ENCODE results near the gene SNX10.

SNX10 gene

GRCh38 chr7:26361637-26362036 lies 70.0 kb downstream of the SNX10 start:
- no peaks in the 10 kb centered on the region for H3K27me3 ChIP-seq (ENCODE audit: insufficient read depth, low read length)

GRCh38 chr7:26363465-26363864 lies 71.8 kb downstream of the SNX10 start:
- no peaks in the 10 kb centered on the region for H3K79me2 ChIP-seq (ENCODE audit: control insufficient read depth, insufficient read depth, low read length, poor library complexity)
- no peak overlapping the region for H4K8ac ChIP-seq (ENCODE audit: low read depth, low read length)
- no peak overlapping the region for H3K4me3 ChIP-seq (ENCODE audit: low read depth, low read length)
- H3K27me3 ChIP-seq (ENCODE audit: insufficient read depth, low read length), result no peaks in the 10 kb centered on the region
- no peak overlapping the region for H3K23ac ChIP-seq (ENCODE audit: low read length)
- no peak for DNase-seq
- no peaks in the 10 kb centered on the region for H3K79me1 ChIP-seq (ENCODE audit: low read length)
- no peak overlapping the region for H3K4me2 ChIP-seq (ENCODE audit: low read length)
- H2BK120ac ChIP-seq (ENCODE audit: insufficient read depth, low read length, poor library complexity), result no peak overlapping the region
- no peak overlapping the region for H4K12ac ChIP-seq (ENCODE audit: low read depth, low read length)
- no peaks in the 10 kb centered on the region for H3K36me3 ChIP-seq (ENCODE audit: control insufficient read depth in 1 of 2, insufficient read depth in 2 of 2, low read length in 2 of 2)
- WGBS (ENCODE audit: extremely low coverage, insufficient coverage, insufficient read length), result no CpG with 5 or more reads among the region's 7 CpGs
- H3K9ac ChIP-seq (ENCODE audit: low read length), result no peak overlapping the region
- no peak overlapping the region for H3K14ac ChIP-seq (ENCODE audit: low read length)
- H3K4me1 ChIP-seq (ENCODE audit: control insufficient read depth in 1 of 2, insufficient read depth in 2 of 2, low read length in 2 of 2), result peaks cover 0 to 6% of the 10 kb centered on the region in 2 experiments
- H2BK5ac ChIP-seq (ENCODE audit: low read depth, low read length, poor library complexity), result no peak overlapping the region
- no peak overlapping the region for H2AFZ ChIP-seq (ENCODE audit: insufficient read depth, low read length, poor library complexity)
- H3K4ac ChIP-seq (ENCODE audit: low read depth, low read length), result no peak overlapping the region
- H4K91ac ChIP-seq (ENCODE audit: low read depth, low read length), result no peak overlapping the region
- H2AK5ac ChIP-seq (ENCODE audit: low read length), result no peak overlapping the region
- no peak overlapping the region for H3K18ac ChIP-seq (ENCODE audit: low read length)
- H3K27ac ChIP-seq (ENCODE audit: low read depth, low read length), result no peak overlapping the region
- no peaks in the 10 kb centered on the region for H3K9me3 ChIP-seq (ENCODE audit: insufficient read depth, low read depth, low read length)
- no peak overlapping the region for H2BK12ac ChIP-seq (ENCODE audit: low read length)

More at GRCh38 chr7:26361637-26362036, 70.0 kb downstream of the SNX10 start:
- H3K4me3 ChIP-seq (ENCODE audit: low read depth, low read length), result no peak overlapping the region
- no peaks in the 10 kb centered on the region for H3K36me3 ChIP-seq (ENCODE audit: control insufficient read depth in 1 of 2, insufficient read depth in 2 of 2, low read length in 2 of 2)
- no peak overlapping the region for H2AFZ ChIP-seq (ENCODE audit: insufficient read depth, low read length, poor library complexity)
- no peak overlapping the region for H3K4ac ChIP-seq (ENCODE audit: low read depth, low read length)
- H2BK120ac ChIP-seq (ENCODE audit: insufficient read depth, low read length, poor library complexity), result no peak overlapping the region
- H3K9ac ChIP-seq (ENCODE audit: low read length), result no peak overlapping the region
- H4K12ac ChIP-seq (ENCODE audit: low read depth, low read length), result no peak overlapping the region
- no peak overlapping the region for H3K14ac ChIP-seq (ENCODE audit: low read length)
- DNase-seq, result no peak
- no peak overlapping the region for H2BK12ac ChIP-seq (ENCODE audit: low read length)
- WGBS (ENCODE audit: extremely low coverage, insufficient coverage, insufficient read length), result no CpG with 5 or more reads among the region's 3 CpGs
- no peak overlapping the region for H2BK5ac ChIP-seq (ENCODE audit: low read depth, low read length, poor library complexity)
- H3K27ac ChIP-seq (ENCODE audit: low read depth, low read length), result no peak overlapping the region
- no peak overlapping the region for H3K4me2 ChIP-seq (ENCODE audit: low read length)
- H2AK5ac ChIP-seq (ENCODE audit: low read length), result no peak overlapping the region
- H3K79me2 ChIP-seq (ENCODE audit: control insufficient read depth, insufficient read depth, low read length, poor library complexity), result no peaks in the 10 kb centered on the region
- no peak overlapping the region for H3K18ac ChIP-seq (ENCODE audit: low read length)
- no peaks in the 10 kb centered on the region for H3K79me1 ChIP-seq (ENCODE audit: low read length)
- peaks cover 0 to 6% of the 10 kb centered on the region in 2 experiments for H3K4me1 ChIP-seq (ENCODE audit: control insufficient read depth in 1 of 2, insufficient read depth in 2 of 2, low read length in 2 of 2)
- H4K91ac ChIP-seq (ENCODE audit: low read depth, low read length), result no peak overlapping the region
- no peak overlapping the region for H4K8ac ChIP-seq (ENCODE audit: low read depth, low read length)
- H3K23ac ChIP-seq (ENCODE audit: low read length), result no peak overlapping the region
- no peaks in the 10 kb centered on the region for H3K9me3 ChIP-seq (ENCODE audit: insufficient read depth, low read depth, low read length)

- H3K4me3 ChIP-seq (ENCODE audit: low read depth, low read length), result no peak overlapping the region
- H3K36me3 ChIP-seq (ENCODE audit: control insufficient read depth in 1 of 2, insufficient read depth in 2 of 2, low read length in 2 of 2), result no peaks in the 10 kb centered on the region
- H3K14ac ChIP-seq (ENCODE audit: low read length), result no peak overlapping the region
- no peak overlapping the region for H3K9ac ChIP-seq (ENCODE audit: low read length)
- DNase-seq, result peak; percentile 65 to 86
- WGBS (ENCODE audit: extremely low coverage, insufficient coverage, insufficient read length), result no CpG with 5 or more reads among the region's 13 CpGs
- no peaks in the 10 kb centered on the region for H3K27me3 ChIP-seq (ENCODE audit: insufficient read depth, low read length)
- H4K91ac ChIP-seq (ENCODE audit: low read depth, low read length), result no peak overlapping the region
- H2AFZ ChIP-seq (ENCODE audit: insufficient read depth, low read length, poor library complexity), result no peak overlapping the region
- no peak overlapping the region for H4K12ac ChIP-seq (ENCODE audit: low read depth, low read length)
- H2AK5ac ChIP-seq (ENCODE audit: low read length), result no peak overlapping the region
- no peak overlapping the region for H3K23ac ChIP-seq (ENCODE audit: low read length)
- no peaks in the 10 kb centered on the region for H3K9me3 ChIP-seq (ENCODE audit: insufficient read depth, low read depth, low read length)
- H3K4ac ChIP-seq (ENCODE audit: low read depth, low read length), result no peak overlapping the region
- H3K79me1 ChIP-seq (ENCODE audit: low read length), result no peaks in the 10 kb centered on the region
- H3K79me2 ChIP-seq (ENCODE audit: control insufficient read depth, insufficient read depth, low read length, poor library complexity), result no peaks in the 10 kb centered on the region
- H2BK12ac ChIP-seq (ENCODE audit: low read length), result no peak overlapping the region
- H2BK5ac ChIP-seq (ENCODE audit: low read depth, low read length, poor library complexity), result no peak overlapping the region
- H2BK120ac ChIP-seq (ENCODE audit: insufficient read depth, low read length, poor library complexity), result no peak overlapping the region
- no peak overlapping the region for H3K18ac ChIP-seq (ENCODE audit: low read length)
- H3K4me2 ChIP-seq (ENCODE audit: low read length), result no peak overlapping the region
- H4K8ac ChIP-seq (ENCODE audit: low read depth, low read length), result no peak overlapping the region
- H3K4me1 ChIP-seq (ENCODE audit: control insufficient read depth in 1 of 2, insufficient read depth in 2 of 2, low read length in 2 of 2), result peaks cover 0 to 6% of the 10 kb centered on the region in 2 experiments
- H3K27ac ChIP-seq (ENCODE audit: low read depth, low read length), result no peak overlapping the region
These were observed 73.6 kb downstream of the SNX10 start for GRCh38 chr7:26365077-26365900.

DNA sequence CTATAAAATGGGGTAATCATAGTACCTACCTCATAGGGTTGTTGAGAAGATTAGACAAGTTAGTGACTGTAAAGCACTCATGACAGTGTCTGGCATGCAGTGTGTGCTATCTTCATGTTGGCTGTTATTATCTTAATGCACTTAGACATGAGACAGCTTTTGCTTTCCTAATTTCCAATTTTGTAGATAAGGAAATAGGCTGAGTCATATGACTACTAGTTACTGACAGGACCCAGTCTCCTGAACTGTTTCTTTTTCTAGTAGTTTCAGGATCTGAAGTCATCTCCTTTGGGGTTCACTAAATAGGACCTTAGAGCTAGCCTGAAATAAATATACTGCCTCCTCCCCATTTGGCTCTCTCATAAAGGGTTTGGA lies 74.2 kb downstream of the SNX10 start:
- H3K9me3 ChIP-seq (ENCODE audit: insufficient read depth, low read depth, low read length), result no peaks in the 10 kb centered on the region
- H3K4me3 ChIP-seq (ENCODE audit: low read depth, low read length), result no peak overlapping the region

More for the DNA sequence above, 74.2 kb downstream of the SNX10 start:
- no peak for DNase-seq
- H3K4me2 ChIP-seq (ENCODE audit: low read length), result no peak overlapping the region
- no peak overlapping the region for H2AK5ac ChIP-seq (ENCODE audit: low read length)
- H3K4ac ChIP-seq (ENCODE audit: low read depth, low read length), result no peak overlapping the region
- no peak overlapping the region for H2BK12ac ChIP-seq (ENCODE audit: low read length)
- H3K9ac ChIP-seq (ENCODE audit: low read length), result no peak overlapping the region
- H4K91ac ChIP-seq (ENCODE audit: low read depth, low read length), result no peak overlapping the region
- H3K18ac ChIP-seq (ENCODE audit: low read length), result no peak overlapping the region
- H3K79me1 ChIP-seq (ENCODE audit: low read length), result no peaks in the 10 kb centered on the region
- no peak overlapping the region for H3K27ac ChIP-seq (ENCODE audit: low read depth, low read length)
- no peaks in the 10 kb centered on the region for H3K27me3 ChIP-seq (ENCODE audit: insufficient read depth, low read length)
- H2BK5ac ChIP-seq (ENCODE audit: low read depth, low read length, poor library complexity), result no peak overlapping the region
- H4K12ac ChIP-seq (ENCODE audit: low read depth, low read length), result no peak overlapping the region
- no peak overlapping the region for H4K8ac ChIP-seq (ENCODE audit: low read depth, low read length)
- no peak overlapping the region for H3K14ac ChIP-seq (ENCODE audit: low read length)
- H3K4me1 ChIP-seq (ENCODE audit: control insufficient read depth in 1 of 2, insufficient read depth in 2 of 2, low read length in 2 of 2), result peaks cover 0 to 6% of the 10 kb centered on the region in 2 experiments
- no peaks in the 10 kb centered on the region for H3K79me2 ChIP-seq (ENCODE audit: control insufficient read depth, insufficient read depth, low read length, poor library complexity)
- H3K36me3 ChIP-seq (ENCODE audit: control insufficient read depth in 1 of 2, insufficient read depth in 2 of 2, low read length in 2 of 2), result no peaks in the 10 kb centered on the region
- H2AFZ ChIP-seq (ENCODE audit: insufficient read depth, low read length, poor library complexity), result no peak overlapping the region
- H3K23ac ChIP-seq (ENCODE audit: low read length), result no peak overlapping the region
- H2BK120ac ChIP-seq (ENCODE audit: insufficient read depth, low read length, poor library complexity), result no peak overlapping the region

Measured in trophoblast cell (in vitro differentiated cells and primary cell).